G401.6 (cell line): ENCODE results near the gene DBN1.

Experiments
- FAIRE-seq: peaks from 2 replicates; lab custom pipeline; 2012; peaks lifted over from hg19 to GRCh38; lab: Jason Lieb, UNC

The DBN1 gene

GRCh38 chr5:177504086-177505056 is 30.9 kb upstream of the DBN1 start:
- no peak for FAIRE-seq

GRCh38 chr5:177503351-177504085 is 30.1 kb upstream of the DBN1 start:
- no peak for FAIRE-seq

GRCh38 chr5:177502886-177503285 is 29.5 kb upstream of the DBN1 start:
- no peak for FAIRE-seq

GRCh38 chr5:177501874-177502678 is 28.6 kb upstream of the DBN1 start:
- no peak for FAIRE-seq

- FAIRE-seq: peak; percentile 84
Observed at GRCh38 chr5:177500685-177501522, 27.5 kb upstream of the DBN1 start.

GRCh38 chr5:177499842-177500241 is 26.4 kb upstream of the DBN1 start:
- no peak for FAIRE-seq

GRCh38 chr5:177498013-177498787 is 24.8 kb upstream of the DBN1 start:
- no peak for FAIRE-seq

GRCh38 chr5:177497292-177498012 is 24.0 kb upstream of the DBN1 start, which contains the start of gene PDLIM7:
Gene PDLIM7 (minus strand): TSS chr5:177497604. CDS start chr5:177496512, 1,092 bp downstream.
- peak; percentile 96 for FAIRE-seq

- no peak for FAIRE-seq
Observed at GRCh38 chr5:177496727-177497291, 23.4 kb upstream of the DBN1 start.

GRCh38 chr5:177496070-177496726 is 22.8 kb upstream of the DBN1 start:
- FAIRE-seq: no peak

GRCh38 chr5:177495243-177496060 is 22.0 kb upstream of the DBN1 start:
- FAIRE-seq: peak; percentile 92

GRCh38 chr5:177494346-177495195 is 21.1 kb upstream of the DBN1 start:
- FAIRE-seq: no peak

- FAIRE-seq: no peak
Observed at GRCh38 chr5:177493795-177494345, 20.4 kb upstream of the DBN1 start.

- no peak for FAIRE-seq
Observed at GRCh38 chr5:177492841-177493240, 19.4 kb upstream of the DBN1 start.

GRCh38 chr5:177491983-177492746 is 18.7 kb upstream of the DBN1 start:
- no peak for FAIRE-seq

GRCh38 chr5:177491429-177491945 is 18.1 kb upstream of the DBN1 start:
- FAIRE-seq: no peak
